ENCODE measurements around the gene TAF11.

DNA sequence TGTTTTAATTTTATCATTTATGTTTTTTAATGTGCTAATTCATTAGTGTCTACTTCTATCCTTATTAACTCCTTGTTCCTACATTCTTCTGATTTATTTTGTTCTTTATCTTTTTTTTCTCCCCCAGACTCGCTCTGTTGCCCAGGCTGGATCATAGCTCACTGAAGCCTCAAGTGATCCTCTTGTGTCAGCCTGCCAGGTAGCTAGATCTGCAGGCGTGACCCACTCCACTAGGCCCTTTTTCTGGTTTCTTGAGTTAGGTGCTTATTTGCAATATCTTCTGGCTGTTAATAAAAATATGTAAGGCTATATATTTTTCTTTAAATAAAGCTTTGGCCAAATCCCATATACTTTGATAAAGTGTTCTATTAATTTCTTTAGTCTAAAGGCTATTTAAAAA lies 2.8 kb downstream of the TAF11 start:
- TF ChIP-seq, protein P1, sequence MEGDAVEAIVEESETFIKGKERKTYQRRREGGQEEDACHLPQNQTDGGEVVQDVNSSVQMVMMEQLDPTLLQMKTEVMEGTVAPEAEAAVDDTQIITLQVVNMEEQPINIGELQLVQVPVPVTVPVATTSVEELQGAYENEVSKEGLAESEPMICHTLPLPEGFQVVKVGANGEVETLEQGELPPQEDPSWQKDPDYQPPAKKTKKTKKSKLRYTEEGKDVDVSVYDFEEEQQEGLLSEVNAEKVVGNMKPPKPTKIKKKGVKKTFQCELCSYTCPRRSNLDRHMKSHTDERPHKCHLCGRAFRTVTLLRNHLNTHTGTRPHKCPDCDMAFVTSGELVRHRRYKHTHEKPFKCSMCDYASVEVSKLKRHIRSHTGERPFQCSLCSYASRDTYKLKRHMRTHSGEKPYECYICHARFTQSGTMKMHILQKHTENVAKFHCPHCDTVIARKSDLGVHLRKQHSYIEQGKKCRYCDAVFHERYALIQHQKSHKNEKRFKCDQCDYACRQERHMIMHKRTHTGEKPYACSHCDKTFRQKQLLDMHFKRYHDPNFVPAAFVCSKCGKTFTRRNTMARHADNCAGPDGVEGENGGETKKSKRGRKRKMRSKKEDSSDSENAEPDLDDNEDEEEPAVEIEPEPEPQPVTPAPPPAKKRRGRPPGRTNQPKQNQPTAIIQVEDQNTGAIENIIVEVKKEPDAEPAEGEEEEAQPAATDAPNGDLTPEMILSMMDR (IDR thresholded peaks at IDR 0.05): no peak
- no peak for TF ChIP-seq POLR2A (IDR thresholded peaks at IDR 0.05)
- no peak for TF ChIP-seq EP300 (IDR thresholded peaks at IDR 0.05)

Measured in tibial nerve (tissue), 4 donors.